ENCODE measurements around the gene DAPK1.

DAPK1 gene

DNA sequence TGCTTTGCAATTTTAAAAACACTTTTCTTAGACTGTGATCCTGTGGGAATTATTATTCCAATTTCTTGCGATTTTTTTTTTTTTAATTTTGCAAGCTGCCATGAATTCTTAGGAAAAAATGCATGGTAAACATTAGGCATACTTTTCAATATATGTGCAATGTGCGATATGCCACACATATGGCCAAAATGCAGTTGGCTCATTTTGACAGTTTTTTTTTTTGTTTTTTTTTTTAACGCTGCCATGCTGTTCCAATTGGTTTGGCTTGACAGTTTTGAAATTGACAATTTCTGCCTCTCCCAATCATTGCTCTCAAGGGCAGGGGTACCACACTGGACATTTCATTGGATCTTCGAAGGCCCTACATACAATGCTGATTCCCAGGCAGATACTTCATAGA, 36.4 kb downstream of the DAPK1 start:
- Histone ChIP-seq H3K4me1 (ENCODE audit: control insufficient read depth in 1 of 2, insufficient read depth in 2 of 2, low read length in 2 of 2) (peaks cover 4 to 22% of the 10 kb centered on the region in 2 donors), H3K27me3 (ENCODE audit: low read depth, low read length) (no peaks in the 10 kb centered on the region), H3K9me3 (ENCODE audit: control insufficient read depth in 1 of 2, low read length in 2 of 2) (no peaks in the 10 kb centered on the region), H3K36me3 (ENCODE audit: control insufficient read depth in 1 of 2, insufficient read depth in 2 of 2, low read length in 2 of 2) (no peaks in the 10 kb centered on the region), H3K27ac (ENCODE audit: low read length) (no peak overlapping the region), H3K4me3 (ENCODE audit: low read depth in 1 of 2, low read length in 2 of 2) (no peak overlapping the region)

DNA sequence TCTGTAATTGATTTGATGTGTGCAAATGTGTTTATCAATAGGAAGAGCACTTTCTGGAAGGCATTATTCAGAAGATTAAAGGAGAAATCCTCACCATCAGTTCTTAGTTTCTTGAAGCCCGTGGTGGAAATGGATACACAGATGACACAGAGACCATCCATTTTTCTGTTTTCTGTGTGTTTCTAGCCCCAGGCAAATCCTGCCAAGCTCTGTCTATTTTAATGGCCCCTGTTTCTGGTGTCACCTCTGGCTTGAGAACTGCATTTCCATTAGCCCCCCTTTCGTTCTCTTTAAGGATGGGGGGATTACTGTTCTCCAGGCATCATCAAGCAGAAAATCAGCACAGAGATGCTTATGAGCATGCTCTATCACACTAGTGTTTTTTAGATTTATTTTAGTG, 37.3 kb downstream of the DAPK1 start:
- no peak overlapping the region for H3K27ac ChIP-seq (ENCODE audit: low read length)
- no peaks in the 10 kb centered on the region for H3K9me3 ChIP-seq (ENCODE audit: control insufficient read depth in 1 of 2, low read length in 2 of 2)
- H3K36me3 ChIP-seq (ENCODE audit: control insufficient read depth in 1 of 2, insufficient read depth in 2 of 2, low read length in 2 of 2) = no peaks in the 10 kb centered on the region
- no peak overlapping the region for H3K4me3 ChIP-seq (ENCODE audit: low read depth in 1 of 2, low read length in 2 of 2)
- no peaks in the 10 kb centered on the region for H3K27me3 ChIP-seq (ENCODE audit: low read depth, low read length)
- H3K4me1 ChIP-seq (ENCODE audit: control insufficient read depth in 1 of 2, insufficient read depth in 2 of 2, low read length in 2 of 2) = peaks cover 4 to 17% of the 10 kb centered on the region in 2 donors

DNA sequence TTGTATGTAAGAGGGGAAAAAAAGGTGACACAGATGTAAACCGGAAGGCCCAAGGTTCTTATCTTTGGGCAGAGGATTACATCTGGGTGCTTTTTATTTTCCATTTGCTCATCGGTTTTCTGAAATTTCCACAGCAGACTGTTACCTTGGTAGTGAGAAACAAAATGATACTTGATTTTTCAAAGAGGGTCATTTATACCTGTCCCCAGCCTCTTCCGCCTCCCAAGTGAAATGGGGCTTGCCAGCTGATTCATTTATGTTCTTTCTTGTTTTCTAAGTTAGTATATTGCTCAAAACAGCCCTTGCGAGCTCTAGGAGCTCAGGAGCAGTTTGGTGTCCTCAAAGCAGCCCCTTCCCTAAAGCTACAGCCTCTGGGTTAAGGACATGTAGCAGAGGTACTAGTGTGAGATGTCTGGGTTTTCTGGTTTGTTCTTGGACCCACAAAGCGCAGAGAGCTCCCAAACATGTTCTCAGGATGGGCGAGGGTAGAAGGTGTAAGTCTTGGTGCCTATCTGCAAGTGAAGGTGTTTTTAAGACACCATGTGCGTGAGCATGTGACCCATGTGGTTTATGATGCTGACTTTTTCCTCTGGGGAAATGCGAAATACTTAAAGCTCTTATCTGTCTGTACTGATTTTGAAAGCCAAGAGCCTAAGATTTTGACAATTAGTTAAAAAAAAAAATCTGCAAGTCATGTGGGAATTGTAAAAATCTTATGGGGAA, 38.3 kb downstream of the DAPK1 start:
- Histone ChIP-seq H3K9me3 (ENCODE audit: control insufficient read depth in 1 of 2, low read length in 2 of 2) (no peaks in the 10 kb centered on the region), H3K4me3 (ENCODE audit: low read depth in 1 of 2, low read length in 2 of 2) (no peak overlapping the region), H3K27me3 (ENCODE audit: low read depth, low read length) (no peaks in the 10 kb centered on the region), H3K27ac (ENCODE audit: low read length) (no peak overlapping the region), H3K4me1 (ENCODE audit: control insufficient read depth in 1 of 2, insufficient read depth in 2 of 2, low read length in 2 of 2) (peaks cover 4 to 11% of the 10 kb centered on the region in 2 donors), H3K36me3 (ENCODE audit: control insufficient read depth in 1 of 2, insufficient read depth in 2 of 2, low read length in 2 of 2) (peaks cover 0 to 7% of the 10 kb centered on the region in 2 donors)

GRCh38 chr9:87537625-87538024, 40.0 kb downstream of the DAPK1 start:
- H3K27ac ChIP-seq (ENCODE audit: low read length) = no peak overlapping the region
- no peaks in the 10 kb centered on the region for H3K4me1 ChIP-seq (ENCODE audit: control insufficient read depth in 1 of 2, insufficient read depth in 2 of 2, low read length in 2 of 2)
- H3K9me3 ChIP-seq (ENCODE audit: control insufficient read depth in 1 of 2, low read length in 2 of 2) = no peaks in the 10 kb centered on the region
- no peak overlapping the region for H3K4me3 ChIP-seq (ENCODE audit: low read depth in 1 of 2, low read length in 2 of 2)
- no peaks in the 10 kb centered on the region for H3K27me3 ChIP-seq (ENCODE audit: low read depth, low read length)
- H3K36me3 ChIP-seq (ENCODE audit: control insufficient read depth in 1 of 2, insufficient read depth in 2 of 2, low read length in 2 of 2) = peaks cover 0 to 7% of the 10 kb centered on the region in 2 donors

- H3K27ac ChIP-seq (ENCODE audit: low read length) = no peak overlapping the region
Observed at GRCh38 chr9:87540444-87541105, 42.9 kb downstream of the DAPK1 start.

GRCh38 chr9:87541663-87542062, 44.0 kb downstream of the DAPK1 start:
- no peak overlapping the region for H3K27ac ChIP-seq (ENCODE audit: low read length)
- no peak overlapping the region for H3K4me3 ChIP-seq (ENCODE audit: low read depth in 1 of 2, low read length in 2 of 2)
- no peaks in the 10 kb centered on the region for H3K27me3 ChIP-seq (ENCODE audit: low read depth, low read length)
- no peaks in the 10 kb centered on the region for H3K9me3 ChIP-seq (ENCODE audit: control insufficient read depth in 1 of 2, low read length in 2 of 2)
- H3K36me3 ChIP-seq (ENCODE audit: control insufficient read depth in 1 of 2, insufficient read depth in 2 of 2, low read length in 2 of 2) = peaks cover 0 to 7% of the 10 kb centered on the region in 2 donors
- H3K4me1 ChIP-seq (ENCODE audit: control insufficient read depth in 1 of 2, insufficient read depth in 2 of 2, low read length in 2 of 2) = no peaks in the 10 kb centered on the region

More at GRCh38 chr9:87540444-87541105, 42.9 kb downstream of the DAPK1 start:
- H3K36me3 ChIP-seq (ENCODE audit: control insufficient read depth in 1 of 2, insufficient read depth in 2 of 2, low read length in 2 of 2) = peaks cover 0 to 7% of the 10 kb centered on the region in 2 donors
- H3K27me3 ChIP-seq (ENCODE audit: low read depth, low read length) = no peaks in the 10 kb centered on the region
- H3K4me3 ChIP-seq (ENCODE audit: low read depth in 1 of 2, low read length in 2 of 2) = no peak overlapping the region
- no peaks in the 10 kb centered on the region for H3K4me1 ChIP-seq (ENCODE audit: control insufficient read depth in 1 of 2, insufficient read depth in 2 of 2, low read length in 2 of 2)
- H3K9me3 ChIP-seq (ENCODE audit: control insufficient read depth in 1 of 2, low read length in 2 of 2) = no peaks in the 10 kb centered on the region

GRCh38 chr9:87542141-87542540, 44.5 kb downstream of the DAPK1 start:
- Histone ChIP-seq H3K27me3 (ENCODE audit: low read depth, low read length) (no peaks in the 10 kb centered on the region), H3K27ac (ENCODE audit: low read length) (no peak overlapping the region), H3K4me3 (ENCODE audit: low read depth in 1 of 2, low read length in 2 of 2) (no peak overlapping the region), H3K4me1 (ENCODE audit: control insufficient read depth in 1 of 2, insufficient read depth in 2 of 2, low read length in 2 of 2) (no peaks in the 10 kb centered on the region), H3K36me3 (ENCODE audit: control insufficient read depth in 1 of 2, insufficient read depth in 2 of 2, low read length in 2 of 2) (peaks cover 0 to 7% of the 10 kb centered on the region in 2 donors), H3K9me3 (ENCODE audit: control insufficient read depth in 1 of 2, low read length in 2 of 2) (no peaks in the 10 kb centered on the region)

GRCh38 chr9:87543251-87543650, 45.6 kb downstream of the DAPK1 start:
- H3K36me3 ChIP-seq (ENCODE audit: control insufficient read depth in 1 of 2, insufficient read depth in 2 of 2, low read length in 2 of 2) = peaks cover 0 to 7% of the 10 kb centered on the region in 2 donors
- H3K27me3 ChIP-seq (ENCODE audit: low read depth, low read length) = no peaks in the 10 kb centered on the region
- no peaks in the 10 kb centered on the region for H3K4me1 ChIP-seq (ENCODE audit: control insufficient read depth in 1 of 2, insufficient read depth in 2 of 2, low read length in 2 of 2)
- H3K27ac ChIP-seq (ENCODE audit: low read length) = no peak overlapping the region
- no peak overlapping the region for H3K4me3 ChIP-seq (ENCODE audit: low read depth in 1 of 2, low read length in 2 of 2)
- H3K9me3 ChIP-seq (ENCODE audit: control insufficient read depth in 1 of 2, low read length in 2 of 2) = no peaks in the 10 kb centered on the region

DNA sequence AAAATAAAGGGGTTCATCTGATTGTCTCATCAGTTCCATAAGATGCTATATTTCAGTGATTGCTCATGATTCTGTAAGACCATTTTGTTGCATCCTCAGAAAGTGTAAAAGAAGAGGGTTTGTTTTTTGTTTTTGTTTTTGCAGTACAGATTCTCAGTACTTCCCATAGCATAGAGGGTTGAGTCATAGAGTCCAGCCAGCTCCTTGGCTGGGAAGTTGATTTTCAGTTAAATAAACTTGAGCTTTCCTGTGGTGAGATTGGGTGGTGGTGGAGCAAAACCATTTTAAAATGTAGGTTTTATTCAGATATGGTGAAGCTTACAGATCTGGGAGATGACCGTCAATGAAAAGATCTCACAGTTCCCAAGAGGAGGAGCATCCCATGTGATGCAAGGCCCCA, 48.2 kb downstream of the DAPK1 start:
- H3K9me3 ChIP-seq (ENCODE audit: control insufficient read depth in 1 of 2, low read length in 2 of 2) = no peaks in the 10 kb centered on the region
- H3K27me3 ChIP-seq (ENCODE audit: low read depth, low read length) = no peaks in the 10 kb centered on the region
- H3K27ac ChIP-seq (ENCODE audit: low read length) = no peak overlapping the region
- no peak overlapping the region for H3K4me3 ChIP-seq (ENCODE audit: low read depth in 1 of 2, low read length in 2 of 2)
- peaks cover 0 to 7% of the 10 kb centered on the region in 2 donors for H3K4me1 ChIP-seq (ENCODE audit: control insufficient read depth in 1 of 2, insufficient read depth in 2 of 2, low read length in 2 of 2)
- peaks cover 0 to 2% of the 10 kb centered on the region in 2 donors for H3K36me3 ChIP-seq (ENCODE audit: control insufficient read depth in 1 of 2, insufficient read depth in 2 of 2, low read length in 2 of 2)

GRCh38 chr9:87546704-87547103, 49.0 kb downstream of the DAPK1 start:
- Histone ChIP-seq H3K4me3 (ENCODE audit: low read depth in 1 of 2, low read length in 2 of 2) (no peak overlapping the region), H3K4me1 (ENCODE audit: control insufficient read depth in 1 of 2, insufficient read depth in 2 of 2, low read length in 2 of 2) (peaks cover 0 to 8% of the 10 kb centered on the region in 2 donors), H3K27ac (ENCODE audit: low read length) (no peak overlapping the region), H3K27me3 (ENCODE audit: low read depth, low read length) (no peaks in the 10 kb centered on the region), H3K9me3 (ENCODE audit: control insufficient read depth in 1 of 2, low read length in 2 of 2) (no peaks in the 10 kb centered on the region), H3K36me3 (ENCODE audit: control insufficient read depth in 1 of 2, insufficient read depth in 2 of 2, low read length in 2 of 2) (no peaks in the 10 kb centered on the region)

GRCh38 chr9:87547671-87548081, 50.0 kb downstream of the DAPK1 start:
- H3K4me3 ChIP-seq (ENCODE audit: low read depth in 1 of 2, low read length in 2 of 2) = no peak overlapping the region
- no peaks in the 10 kb centered on the region for H3K36me3 ChIP-seq (ENCODE audit: control insufficient read depth in 1 of 2, insufficient read depth in 2 of 2, low read length in 2 of 2)
- no peaks in the 10 kb centered on the region for H3K9me3 ChIP-seq (ENCODE audit: control insufficient read depth in 1 of 2, low read length in 2 of 2)
- H3K4me1 ChIP-seq (ENCODE audit: control insufficient read depth in 1 of 2, insufficient read depth in 2 of 2, low read length in 2 of 2) = peaks cover 0 to 10% of the 10 kb centered on the region in 2 donors
- no peaks in the 10 kb centered on the region for H3K27me3 ChIP-seq (ENCODE audit: low read depth, low read length)
- peak overlapping the region; percentile 25 for H3K27ac ChIP-seq (ENCODE audit: low read length)

Measured in muscle layer of duodenum (tissue), 2 donors.